ENCODE data around the gene NANP.
"Not testable (repeated sequence)": the region's sequence is repeated elsewhere in the genome, so short reads cannot be mapped to it uniquely, and the experiment has no call there.

GRCh38 chr20:25583607-25584006 is 40.2 kb downstream of the NANP start:
- TF ChIP-seq POLR2AphosphoS5, POLR2A, CTCF (IDR thresholded peaks at IDR 0.05): not testable (repeated sequence)

Measured in suprapubic skin (tissue), 4 donors.